ENCODE data around the gene RPSA.
A peak's percentile ranks its signal among the peaks of the same experiment; 100 is the strongest.

The RPSA gene

GRCh38 chr3:39387411-39387975 lies 19.0 kb upstream of the RPSA start:
- no peak overlapping the region for H3K4me3 ChIP-seq
- H3K27ac ChIP-seq = no peak overlapping the region

- peak overlapping the region in 1 of 21 experiments; percentile 52 for H3K27ac ChIP-seq
These were observed 18.4 kb upstream of the RPSA start for GRCh38 chr3:39388153-39388552.

GRCh38 chr3:39388741-39389248 lies 17.7 kb upstream of the RPSA start:
- peak overlapping the region in 3 of 21 experiments; percentile 36 to 52 (median 39) for H3K27ac ChIP-seq

More at GRCh38 chr3:39388153-39388552, 18.4 kb upstream of the RPSA start:
- H3K4me3 ChIP-seq = no peak overlapping the region

GRCh38 chr3:39390181-39390580 lies 16.3 kb upstream of the RPSA start:
- H3K27ac ChIP-seq = peak overlapping the region in 2 of 21 experiments; percentile 36 to 49

More at GRCh38 chr3:39388741-39389248, 17.7 kb upstream of the RPSA start:
- H3K4me3 ChIP-seq = no peak overlapping the region

GRCh38 chr3:39396690-39397089 lies 9.8 kb upstream of the RPSA start:
- no peak overlapping the region for H3K27ac ChIP-seq
- no peak overlapping the region for H3K4me3 ChIP-seq

More at GRCh38 chr3:39390181-39390580, 16.3 kb upstream of the RPSA start:
- no peak overlapping the region for H3K4me3 ChIP-seq

- no peak overlapping the region for H3K4me3 ChIP-seq
- no peak overlapping the region for H3K27ac ChIP-seq
These were observed 7.8 kb upstream of the RPSA start for GRCh38 chr3:39398700-39399099.

GRCh38 chr3:39401983-39402382 lies 4.5 kb upstream of the RPSA start:
- Histone ChIP-seq H3K4me3 (no peak overlapping the region), H3K27ac (no peak overlapping the region)

- no peak overlapping the region for H3K27ac ChIP-seq
- peak overlapping the region in 2 of 7 experiments; percentile 71 to 80 for H3K4me3 ChIP-seq
These were observed 1.4 kb upstream of the RPSA start for GRCh38 chr3:39404943-39405686.

- Histone ChIP-seq H3K4me3 (peak overlapping the region; percentile 70 to 80 (median 76)), H3K27ac (peak overlapping the region; percentile 19 to 96 (median 87))
These were observed 693 bp upstream of the RPSA start for GRCh38 chr3:39405687-39406367.

GRCh38 chr3:39407259-39407629 lies 724 bp downstream of the RPSA start:
- Histone ChIP-seq H3K4me3 (peak overlapping the region; percentile 70 to 80 (median 76)), H3K27ac (peak overlapping the region; percentile 33 to 96 (median 88))

GRCh38 chr3:39407773-39408492 lies 1.4 kb downstream of the RPSA start:
- peak overlapping the region in 6 of 21 experiments; percentile 84 to 96 (median 88) for H3K27ac ChIP-seq
- H3K4me3 ChIP-seq = peak overlapping the region; percentile 70 to 80 (median 76)

- Histone ChIP-seq H3K27ac (no peak overlapping the region), H3K4me3 (peak overlapping the region in 1 of 7 experiments; percentile 71)
These were observed 2.2 kb downstream of the RPSA start for GRCh38 chr3:39408493-39409372.

- peak overlapping the region in 1 of 21 experiments; percentile 25 for H3K27ac ChIP-seq
- no peak overlapping the region for H3K4me3 ChIP-seq
These were observed 3.1 kb downstream of the RPSA start for GRCh38 chr3:39409514-39410136.

- Histone ChIP-seq H3K4me3 (no peak overlapping the region), H3K27ac (no peak overlapping the region)
These were observed 4.4 kb downstream of the RPSA start for GRCh38 chr3:39410893-39411292.

- H3K27ac ChIP-seq = no peak overlapping the region
These were observed 6.2 kb downstream of the RPSA start for GRCh38 chr3:39412668-39413260.

GRCh38 chr3:39413691-39414420 lies 7.3 kb downstream of the RPSA start:
- Histone ChIP-seq H3K27ac (peak overlapping the region in 2 of 21 experiments; percentile 14 to 24), H3K4me3 (no peak overlapping the region)

More at GRCh38 chr3:39412668-39413260, 6.2 kb downstream of the RPSA start:
- no peak overlapping the region for H3K4me3 ChIP-seq

GRCh38 chr3:39414421-39414907 lies 7.9 kb downstream of the RPSA start:
- no peak overlapping the region for H3K4me3 ChIP-seq
- H3K27ac ChIP-seq = peak overlapping the region in 3 of 21 experiments; percentile 14 to 24 (median 15)

All from skin epidermis (tissue), 12 donors.